GM18951 (cell line): ENCODE measurements around the gene MBD4.
"Not testable (repeated sequence)": the region's sequence is repeated elsewhere in the genome, so short reads cannot be mapped to it uniquely, and the experiment has no call there.

Source experiments
- POLR2A ChIP-seq: IDR thresholded peaks from 4 replicates; pipeline ENCODE4 v1.6.1; 2011; ENCODE audit warnings: mild to moderate bottlenecking; ENCODE audit not compliant: insufficient read length, insufficient read depth; ENCODE audit errors: extremely low read depth
- in situ Hi-C: fragments of 300-500 bp; cut with MboI; formaldehyde crosslinking; loops from one replicate; pipeline ENCODE4 v1.12.0; 2022; ENCODE audit warnings: low sequenced_read_pairs, mixed read lengths, inconsistent platforms; ENCODE audit not compliant: unreplicated experiment

The MBD4 gene

DNA sequence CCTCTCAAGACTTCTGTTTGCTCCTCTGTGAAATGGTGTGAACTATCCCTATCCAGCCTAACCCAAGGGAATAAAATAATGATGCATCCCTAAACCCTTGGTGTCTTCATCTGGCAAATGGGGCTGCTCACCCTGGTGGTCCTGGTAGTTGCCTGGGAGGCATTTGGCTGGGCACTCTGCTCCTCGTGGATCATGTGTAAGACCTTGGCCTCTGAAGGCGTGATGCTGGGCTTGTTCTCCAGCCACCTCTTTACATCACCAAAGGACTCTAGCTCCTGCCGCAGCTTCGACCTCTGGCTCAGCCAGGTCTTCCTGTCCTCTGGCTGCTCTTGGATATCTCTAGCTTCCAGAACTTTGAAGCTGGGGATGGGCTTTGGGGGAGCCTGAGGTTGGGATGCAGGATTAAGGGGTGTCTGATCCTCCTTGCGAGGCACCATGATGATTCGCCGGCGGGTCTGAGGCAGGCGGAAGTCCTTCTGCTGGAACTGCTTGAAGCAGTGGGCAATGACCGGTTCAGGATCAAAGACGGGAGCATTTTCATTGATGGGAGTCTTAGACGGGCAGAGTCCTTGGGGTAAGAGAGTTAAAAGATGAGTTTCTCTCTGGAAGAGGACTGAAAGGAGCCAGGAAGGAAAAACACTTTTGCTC is 18.4 kb downstream of the MBD4 start:
- TF ChIP-seq POLR2A, result no peak
- in situ Hi-C loops, result no loop called here

DNA sequence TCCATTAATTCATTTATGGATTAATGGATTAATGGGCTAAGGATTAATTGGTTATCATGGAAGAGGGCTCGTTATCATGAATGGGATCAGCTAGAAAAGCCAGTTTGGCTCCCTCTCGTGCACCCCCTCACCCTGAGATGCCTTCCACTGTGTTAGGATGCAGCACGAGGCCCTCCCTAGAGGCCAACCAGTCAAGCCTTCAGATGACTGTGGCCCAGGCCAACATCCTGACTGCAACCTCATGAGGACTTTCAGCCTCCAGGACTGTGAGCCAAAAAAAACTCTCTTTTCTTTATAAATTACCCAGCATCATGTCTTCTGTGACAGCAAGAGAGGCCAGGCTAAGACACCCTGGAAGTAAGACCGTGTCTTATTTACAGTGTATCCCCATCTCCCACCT is 20.3 kb downstream of the MBD4 start:
- in situ Hi-C loops, result no loop called here
- no peak for TF ChIP-seq POLR2A

DNA sequence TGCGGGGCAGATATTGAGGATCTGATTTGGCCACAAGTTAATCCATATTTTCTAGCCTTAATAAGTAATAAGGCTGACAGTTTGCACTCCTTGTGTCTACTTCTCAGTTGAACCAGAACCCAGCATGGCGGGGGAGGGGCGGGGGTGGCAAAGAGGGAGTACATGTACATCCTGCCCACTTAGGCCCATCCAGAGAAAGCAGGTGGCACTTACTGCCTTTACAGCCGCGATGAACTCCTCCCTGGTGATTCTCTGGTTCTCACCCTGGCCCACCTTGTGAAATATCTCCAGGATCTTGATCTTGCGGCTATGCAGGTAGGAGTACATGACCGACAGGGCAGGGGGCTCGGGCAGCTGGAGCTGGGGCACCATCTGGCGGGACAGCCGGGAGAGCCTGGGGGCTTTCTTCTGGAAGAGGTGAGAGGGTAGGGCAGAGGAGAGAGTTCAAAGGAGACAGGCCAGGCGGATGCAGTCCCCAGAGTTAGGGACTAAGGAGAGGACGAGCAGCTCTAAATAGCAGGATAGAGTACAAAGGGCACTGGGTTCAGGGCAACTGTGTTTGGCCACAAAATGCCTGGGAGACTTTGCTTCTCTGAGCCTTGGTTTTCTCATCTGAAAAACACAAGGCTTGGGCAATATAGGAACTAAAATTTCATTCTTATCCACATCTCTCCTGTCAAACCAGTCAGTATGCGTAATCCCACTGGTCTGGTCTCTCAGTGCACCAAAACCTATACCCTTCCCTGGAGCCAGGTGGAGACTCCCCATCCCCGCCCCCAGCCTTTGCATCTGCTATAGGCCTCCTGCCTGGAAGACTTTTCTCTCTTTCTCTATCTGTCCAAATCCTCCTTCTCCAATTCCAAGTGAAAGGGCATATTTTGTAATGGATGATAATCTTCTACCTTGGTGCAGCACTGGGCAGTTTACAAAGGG is 21.4 kb downstream of the MBD4 start:
- TF ChIP-seq POLR2A, result no peak
- in situ Hi-C loops, result no loop called here

DNA sequence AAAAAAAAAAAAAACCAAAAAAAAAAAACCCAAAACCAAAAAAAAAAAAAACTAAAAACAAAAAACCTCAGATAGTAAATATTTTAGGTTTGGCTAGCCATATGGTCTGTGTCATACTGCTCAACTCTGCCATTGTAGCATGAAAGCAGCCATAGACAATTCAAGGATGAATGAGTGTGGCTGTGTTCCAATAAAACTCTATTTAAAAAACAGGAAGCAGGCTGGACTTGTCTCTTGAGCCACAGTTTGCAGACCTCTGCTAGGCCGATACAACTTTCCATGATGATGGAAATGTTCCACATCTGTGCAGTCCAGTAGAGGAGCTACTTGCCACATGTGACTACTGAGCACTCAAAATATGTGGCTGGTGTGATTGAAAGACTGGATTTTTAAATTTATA is 22.4 kb downstream of the MBD4 start:
- no peak for TF ChIP-seq POLR2A
- in situ Hi-C loops, result no loop called here

DNA sequence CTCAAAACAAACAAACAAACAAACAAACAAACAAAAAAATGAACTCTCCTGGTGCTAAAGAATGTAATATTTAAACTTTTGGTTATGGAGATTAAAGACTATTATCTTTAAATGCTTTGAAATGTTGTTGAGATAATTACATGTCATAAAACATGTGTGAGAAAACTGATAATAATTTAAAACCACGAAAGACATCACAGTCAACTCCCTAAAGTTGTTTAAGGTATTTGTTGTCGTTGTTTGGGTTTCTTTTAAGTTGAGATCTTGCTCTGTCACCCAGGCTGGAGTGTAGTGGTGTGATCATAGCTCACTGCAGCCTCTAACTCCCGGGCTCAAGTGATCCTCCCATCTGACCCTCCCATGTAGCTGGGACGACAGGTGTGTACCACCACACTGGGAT is 23.3 kb downstream of the MBD4 start:
- no peak for TF ChIP-seq POLR2A
- in situ Hi-C loops, result no loop called here

DNA sequence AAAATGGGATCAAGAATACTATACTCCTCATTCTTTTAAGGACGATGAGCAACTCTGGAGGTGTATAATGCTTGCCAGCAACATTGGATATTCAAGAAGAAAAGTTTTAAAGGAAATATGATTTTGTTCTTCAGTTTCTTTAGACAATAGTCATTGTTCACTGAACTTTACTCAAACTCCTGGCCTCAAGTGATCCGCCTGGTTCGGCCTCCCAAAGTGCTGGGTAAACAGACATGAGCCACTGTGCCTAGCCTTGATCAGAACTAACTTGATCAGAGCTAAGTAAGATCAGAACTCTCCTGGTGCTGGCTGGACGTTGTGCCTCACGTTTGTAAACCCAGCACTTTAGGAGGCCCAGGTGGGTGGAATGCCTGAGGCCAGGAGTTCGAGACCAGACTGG is 23.9 kb downstream of the MBD4 start:
- no peak for TF ChIP-seq POLR2A
- in situ Hi-C loops, result no loop called here

DNA sequence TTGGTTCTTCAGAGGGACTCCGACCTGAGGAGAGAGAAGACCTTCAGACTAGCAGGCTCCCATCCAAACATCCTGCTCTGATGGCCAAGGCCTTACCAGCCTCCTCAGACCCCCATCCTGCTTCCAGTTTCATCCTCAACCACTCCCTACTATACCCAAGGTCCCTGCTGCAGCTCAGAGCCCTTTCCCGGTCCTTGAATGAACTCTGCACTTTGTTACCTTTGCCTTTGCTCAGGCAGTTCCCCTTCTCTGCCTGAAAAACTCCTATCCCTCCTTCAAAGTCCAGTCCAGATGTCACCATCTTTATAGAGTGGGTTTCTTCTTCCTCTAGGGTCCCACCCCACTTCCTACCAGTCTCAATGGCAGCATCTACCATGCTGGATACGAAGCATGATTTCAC is 24.4 kb downstream of the MBD4 start:
- no peak for TF ChIP-seq POLR2A
- in situ Hi-C loops, result no loop called here

DNA sequence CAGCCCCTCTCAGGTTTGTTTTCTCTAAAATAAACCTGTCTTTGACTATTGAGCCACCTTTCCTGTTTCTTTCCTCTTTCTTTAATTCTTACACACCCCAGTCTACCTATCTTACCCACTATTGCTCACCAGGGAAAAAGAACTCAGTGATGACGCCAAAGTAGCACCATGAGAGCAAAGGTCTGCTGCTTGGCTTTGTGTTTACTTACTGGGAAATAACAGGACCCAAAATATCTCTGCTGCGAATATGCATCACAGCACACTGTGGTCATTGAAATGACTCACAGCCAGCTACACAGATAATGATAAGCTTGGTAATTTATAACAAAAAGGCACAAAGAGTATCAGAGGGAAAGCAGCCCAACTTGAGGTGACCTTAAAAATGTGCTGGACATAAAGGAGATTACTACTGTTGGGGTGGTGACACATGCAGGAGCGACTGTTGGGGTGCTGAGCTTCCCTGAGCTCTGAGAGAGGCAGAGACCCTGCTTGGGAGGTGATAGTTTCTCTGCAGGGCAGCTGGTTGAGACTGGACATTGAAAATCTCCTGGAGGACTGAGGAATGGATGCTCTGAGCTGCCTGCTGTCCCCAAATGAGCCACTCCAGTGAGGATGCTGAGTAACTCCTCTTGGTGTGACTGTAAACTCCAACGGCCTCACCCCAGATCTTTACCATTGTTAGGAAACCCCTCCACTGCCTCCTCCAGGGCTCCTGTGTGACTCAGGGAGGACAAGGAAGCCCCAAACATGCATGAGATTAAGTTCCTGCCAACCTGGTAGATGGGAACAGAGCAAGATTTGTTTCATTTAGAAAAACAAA is 25.9 kb downstream of the MBD4 start:
- no peak for TF ChIP-seq POLR2A
- in situ Hi-C loops, result no loop called here

DNA sequence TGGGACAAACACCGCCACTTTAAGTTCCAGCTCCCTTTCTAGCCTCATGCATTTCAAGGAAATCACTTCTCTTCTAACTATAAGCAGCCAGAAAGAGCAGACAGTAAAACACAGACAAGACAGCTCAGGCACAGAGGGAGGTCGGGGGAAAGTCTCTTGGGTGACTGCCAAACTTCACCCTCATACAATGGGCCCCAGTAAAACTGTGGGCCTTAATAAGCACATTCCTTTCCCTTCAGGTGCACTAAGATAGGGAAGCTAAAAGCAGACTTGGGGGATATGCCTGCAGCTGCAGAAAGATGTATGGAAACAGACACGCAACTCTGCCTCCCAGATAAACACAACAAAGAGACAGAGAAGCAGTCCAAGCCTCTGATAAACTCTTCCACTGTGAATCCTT is 26.5 kb downstream of the MBD4 start:
- in situ Hi-C loops, result not testable (repeated sequence)

DNA sequence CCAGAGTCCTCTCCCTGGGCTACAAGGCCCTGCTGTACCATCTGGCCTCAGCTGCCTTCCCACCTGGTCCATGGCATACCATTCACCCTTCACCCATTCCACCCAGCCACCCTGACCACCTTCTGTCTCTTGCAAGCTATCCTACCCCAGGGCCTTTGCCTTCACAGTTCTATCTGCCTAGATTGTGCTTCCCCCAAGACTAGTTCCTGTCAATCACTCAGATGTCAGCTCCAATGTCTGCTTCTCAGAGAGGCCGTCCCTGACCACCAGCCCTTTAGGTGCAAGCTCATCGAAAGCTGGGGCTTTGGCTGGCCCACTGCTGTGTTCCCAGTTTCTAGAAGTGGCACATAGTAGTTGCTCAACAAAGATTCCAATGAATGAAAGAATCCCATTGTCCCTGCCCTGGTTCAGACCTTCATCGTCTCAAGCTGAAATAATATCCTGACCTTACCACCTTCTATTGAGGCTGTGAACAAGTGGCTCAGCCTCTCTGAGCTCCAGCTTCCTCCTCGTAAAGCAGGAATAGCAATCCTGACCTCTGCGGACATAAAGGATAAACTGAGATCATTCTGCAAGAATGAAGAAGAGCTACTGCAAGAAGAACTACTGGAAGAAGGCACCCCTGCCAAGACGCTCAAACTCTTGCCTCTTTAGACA is 27.1 kb downstream of the MBD4 start:
- in situ Hi-C loops, result no loop called here
- TF ChIP-seq POLR2A, result no peak

DNA sequence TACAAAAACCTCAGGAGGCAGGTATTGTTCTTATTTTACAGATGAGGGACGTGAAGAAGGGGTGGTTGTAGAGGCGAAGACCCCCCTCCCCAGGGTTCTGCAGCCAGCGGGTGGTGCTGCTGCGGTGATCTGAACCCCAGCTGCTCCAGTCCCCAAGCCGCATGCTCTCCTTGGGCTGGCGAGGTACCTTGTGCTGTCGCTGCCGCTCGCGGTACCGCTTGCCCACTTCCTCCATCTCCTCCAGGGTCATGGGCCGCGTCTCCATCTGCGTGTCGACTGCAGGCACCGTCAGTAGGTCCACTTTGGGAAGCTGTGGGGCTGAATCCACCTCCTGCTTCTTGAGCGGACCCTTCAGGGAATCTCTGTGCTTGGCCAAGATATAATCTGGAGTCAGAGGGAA is 28.8 kb downstream of the MBD4 start:
- no peak for TF ChIP-seq POLR2A
- in situ Hi-C loops, result no loop called here

DNA sequence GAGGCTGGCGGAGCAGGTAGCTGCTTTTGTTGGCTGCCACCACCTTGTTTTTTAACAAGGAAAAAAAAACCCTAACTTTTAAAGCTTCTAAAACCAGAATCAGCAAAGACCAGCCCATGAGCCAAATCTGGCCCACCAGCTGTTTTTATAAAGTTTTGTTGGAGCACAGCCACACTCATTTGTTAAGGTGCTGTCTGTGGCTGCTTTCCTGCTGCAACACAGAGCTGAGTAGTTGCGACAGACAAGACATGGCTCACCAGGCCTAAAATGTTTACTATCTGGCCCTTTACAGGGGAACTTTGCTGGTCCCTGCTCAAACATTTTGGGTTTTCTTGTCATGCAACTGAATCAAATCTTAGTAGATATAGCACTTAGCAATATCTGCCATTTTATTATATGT is 30.2 kb downstream of the MBD4 start:
- no peak for TF ChIP-seq POLR2A
- in situ Hi-C loops, result no loop called here

DNA sequence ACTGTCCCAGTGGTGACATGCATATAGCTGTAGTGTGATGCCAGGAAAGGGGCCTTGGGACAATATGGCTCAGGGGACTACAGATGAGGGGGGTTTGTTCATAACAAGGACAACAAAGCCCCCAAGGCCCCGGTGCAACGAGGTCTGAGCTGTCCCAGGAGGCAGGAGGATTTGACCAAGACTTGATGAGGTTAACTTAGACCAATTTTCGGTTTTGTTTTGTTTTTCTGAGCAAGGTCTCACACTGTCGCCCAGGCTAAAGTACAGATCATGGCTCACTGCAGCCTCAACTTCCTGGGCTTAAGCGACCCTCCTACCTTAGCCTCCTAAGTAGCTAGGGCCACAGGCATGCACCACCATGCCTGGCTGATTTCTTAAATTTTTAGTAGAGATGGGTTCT is 35.1 kb downstream of the MBD4 start:
- in situ Hi-C loops, result no loop called here
- TF ChIP-seq POLR2A, result no peak
